ENCODE data around the gene KLK10. TPM values are rescaled to one million over a fixed set of nuclear protein-coding genes. Genes with fewer than 3 reads are reported as not detected.
"Not testable (repeated sequence)": the region's sequence is repeated elsewhere in the genome, so short reads cannot be mapped to it uniquely, and the experiment has no call there.

KLK10 gene
- total RNA-seq, 1 experiment from 2014 or later = not detected

- TF ChIP-seq CTCF (conservative IDR thresholded peaks at IDR 0.05; ENCODE audit: low read depth, low read length) (no peak), EZH2 (IDR thresholded peaks at IDR 0.05; ENCODE audit: borderline replicate concordance, low read depth, low read length, poor library complexity, severe bottlenecking) (no peak)
- ChIA-PET CTCF (no interaction called here), POLR2A (ENCODE audit: low non-redundant PET) (no interaction called here)
- no peak for DNase-seq (ENCODE audit: low spot score)
- Histone ChIP-seq H3K27me3 (replicated peaks; ENCODE audit: insufficient read depth, low read depth, low read length, poor library complexity) (peaks cover 42% of the 10 kb centered on the region), H3K9me3 (ENCODE audit: low read depth, low read length, poor library complexity, severe bottlenecking) (no peaks in the 10 kb centered on the region), H3K4me1 (ENCODE audit: insufficient read depth, low read length, poor library complexity, severe bottlenecking) (no peaks in the 10 kb centered on the region), H3K4me3 (ENCODE audit: low read depth, low read length, poor library complexity, severe bottlenecking) (no peak overlapping the region), H3K27ac (ENCODE audit: low read depth, low read length, poor library complexity, severe bottlenecking) (no peak overlapping the region), H3K36me3 (ENCODE audit: insufficient read depth, low read length, poor library complexity, severe bottlenecking) (no peaks in the 10 kb centered on the region)
- BruUV-seq (replicated peaks) = no TSS peak
- intact Hi-C loops (cut with micrococcal nuclease; ENCODE audit: unreplicated experiment) = no loop called here
These were observed 43.7 kb downstream of the KLK10 start for GRCh38 chr19:50975766-50976165.

GRCh38 chr19:50974702-50975556 is 44.6 kb downstream of the KLK10 start:
- CTCF ChIA-PET = interaction anchor here (0.7 kb wide), 1 partner anchor 39 kb away, joined by 3 read pairs; no protein-coding TSS in a partner anchor
- H3K4me1 ChIP-seq (ENCODE audit: insufficient read depth, low read length, poor library complexity, severe bottlenecking) = no peaks in the 10 kb centered on the region
- TF ChIP-seq EZH2 (IDR thresholded peaks at IDR 0.05; ENCODE audit: borderline replicate concordance, low read depth, low read length, poor library complexity, severe bottlenecking) = no peak
- TF ChIP-seq CTCF (conservative IDR thresholded peaks at IDR 0.05; ENCODE audit: low read depth, low read length) = no peak
- peaks cover 40% of the 10 kb centered on the region for H3K27me3 ChIP-seq (replicated peaks; ENCODE audit: insufficient read depth, low read depth, low read length, poor library complexity)
- H3K27ac ChIP-seq (ENCODE audit: low read depth, low read length, poor library complexity, severe bottlenecking) = no peak overlapping the region
- no peaks in the 10 kb centered on the region for H3K9me3 ChIP-seq (ENCODE audit: low read depth, low read length, poor library complexity, severe bottlenecking)
- POLR2A ChIA-PET (ENCODE audit: low non-redundant PET) = no interaction called here
- H3K4me3 ChIP-seq (ENCODE audit: low read depth, low read length, poor library complexity, severe bottlenecking) = no peak overlapping the region
- BruUV-seq (replicated peaks) = no TSS peak
- intact Hi-C loops (cut with micrococcal nuclease; ENCODE audit: unreplicated experiment) = no loop called here
- no peak for DNase-seq (ENCODE audit: low spot score)
- H3K36me3 ChIP-seq (ENCODE audit: insufficient read depth, low read length, poor library complexity, severe bottlenecking) = no peaks in the 10 kb centered on the region

DNA sequence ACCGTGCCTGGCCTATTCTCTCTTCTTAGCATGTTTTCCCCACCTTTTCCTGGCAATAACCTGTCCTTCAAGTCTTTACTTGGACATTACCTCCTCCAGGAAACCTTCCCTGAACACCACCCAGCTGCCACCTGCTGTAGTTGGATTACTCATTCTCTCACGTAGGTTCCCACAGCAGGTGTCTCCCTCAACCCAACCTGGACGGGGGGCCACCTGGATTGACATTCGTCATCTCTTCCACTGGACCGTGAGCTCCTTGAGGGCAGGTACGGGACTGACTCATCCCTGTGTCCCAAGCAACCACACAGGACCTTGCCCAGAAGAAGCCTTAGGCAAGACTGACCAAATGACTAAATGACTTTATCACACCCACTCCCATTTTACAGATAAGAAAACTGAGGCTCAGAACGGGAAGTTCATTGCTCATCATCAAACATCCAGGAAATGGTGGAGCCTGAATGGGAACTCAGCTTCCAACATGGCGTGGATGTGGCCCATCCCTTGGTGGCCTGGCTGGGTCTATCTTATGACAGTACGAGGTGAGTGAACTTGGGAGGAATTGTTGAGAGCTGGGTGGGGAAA is 46.6 kb downstream of the KLK10 start:
- BruUV-seq (replicated peaks) = no TSS peak
- H3K27ac ChIP-seq (ENCODE audit: low read depth, low read length, poor library complexity, severe bottlenecking) = no peak overlapping the region
- no peak for DNase-seq (ENCODE audit: low spot score)
- no peaks in the 10 kb centered on the region for H3K36me3 ChIP-seq (ENCODE audit: insufficient read depth, low read length, poor library complexity, severe bottlenecking)
- H3K4me3 ChIP-seq (ENCODE audit: low read depth, low read length, poor library complexity, severe bottlenecking) = no peak overlapping the region
- no peaks in the 10 kb centered on the region for H3K4me1 ChIP-seq (ENCODE audit: insufficient read depth, low read length, poor library complexity, severe bottlenecking)
- no peaks in the 10 kb centered on the region for H3K9me3 ChIP-seq (ENCODE audit: low read depth, low read length, poor library complexity, severe bottlenecking)
- TF ChIP-seq EZH2 (IDR thresholded peaks at IDR 0.05; ENCODE audit: borderline replicate concordance, low read depth, low read length, poor library complexity, severe bottlenecking) = no peak
- TF ChIP-seq CTCF (conservative IDR thresholded peaks at IDR 0.05; ENCODE audit: low read depth, low read length) = no peak
- POLR2A ChIA-PET (ENCODE audit: low non-redundant PET) = interaction anchor here (0.6 kb wide), 1 partner anchor 47 kb away, joined by 5 read pairs; no protein-coding TSS in a partner anchor
- H3K27me3 ChIP-seq (replicated peaks; ENCODE audit: insufficient read depth, low read depth, low read length, poor library complexity) = peaks cover 35% of the 10 kb centered on the region
- CTCF ChIA-PET = interaction anchor here (0.6 kb wide), 1 partner anchor 122 kb away, joined by 6 read pairs; no protein-coding TSS in a partner anchor
- intact Hi-C loops (cut with micrococcal nuclease; ENCODE audit: unreplicated experiment) = no loop called here

DNA sequence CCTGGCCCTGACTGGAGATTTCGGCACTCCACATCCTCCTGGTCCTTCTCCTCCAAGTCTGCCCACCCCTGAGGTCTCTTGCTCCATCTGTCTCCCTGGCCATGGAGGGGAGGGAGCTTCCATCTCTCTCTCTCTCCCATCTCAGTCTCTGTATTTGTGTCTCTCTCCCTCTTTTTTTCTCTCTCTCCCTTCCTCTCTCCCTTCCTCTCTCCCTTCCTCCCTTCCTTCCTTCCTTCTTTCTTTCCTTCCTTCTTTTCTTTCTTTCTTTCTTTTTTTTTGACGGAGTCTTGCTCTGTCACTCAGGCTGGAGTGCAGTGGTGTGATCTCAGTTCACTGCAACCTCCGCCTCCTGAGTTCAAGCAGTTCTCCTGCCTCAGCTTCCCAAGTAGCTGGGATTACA is 49.7 kb downstream of the KLK10 start:
- H3K27me3 ChIP-seq (replicated peaks; ENCODE audit: insufficient read depth, low read depth, low read length, poor library complexity) = peaks cover 34% of the 10 kb centered on the region
- CTCF ChIA-PET; DNase-seq (ENCODE audit: low spot score); H3K9me3 ChIP-seq (ENCODE audit: low read depth, low read length, poor library complexity, severe bottlenecking); H3K36me3 ChIP-seq (ENCODE audit: insufficient read depth, low read length, poor library complexity, severe bottlenecking); POLR2A ChIA-PET (ENCODE audit: low non-redundant PET); H3K27ac ChIP-seq (ENCODE audit: low read depth, low read length, poor library complexity, severe bottlenecking); H3K4me3 ChIP-seq (ENCODE audit: low read depth, low read length, poor library complexity, severe bottlenecking); BruUV-seq (replicated peaks); H3K4me1 ChIP-seq (ENCODE audit: insufficient read depth, low read length, poor library complexity, severe bottlenecking); intact Hi-C loops (cut with micrococcal nuclease; ENCODE audit: unreplicated experiment): not testable (repeated sequence)
